HEK293 (cell line): ENCODE measurements around the gene ANAPC2.
A peak's percentile ranks its signal among the peaks of the same experiment; 100 is the strongest.

Experiments used
- CTCF ChIA-PET: fragments of 350-600 bp; formaldehyde crosslinking; extraction: SDS; loops from one replicate; lab custom pipeline; 2021; ENCODE audit warnings: antibody characterized with exemption; lab: Yijun Ruan, JAX
- POLR2A ChIA-PET: fragments of 300-600 bp; formaldehyde crosslinking; extraction: SDS; loops from one replicate; lab custom pipeline; 2020; ENCODE audit warnings: antibody characterized with exemption, inconsistent platforms; lab: Yijun Ruan, JAX
- H3K27ac ChIP-seq: fragments of 200-500 bp; sonication (Bioruptor generic); 2 replicates; pipeline ENCODE4 v1.5.1; 2014; ENCODE audit warnings: low read depth, low read length, control low read depth, inconsistent platforms; ENCODE audit errors: extremely low read depth
- H3K36me3 ChIP-seq, 2 experiments: fragments of 200-500 bp in 1 of 2; sonication (Bioruptor generic) in 1 of 2; 1 replicate in 1 of 2; 2 replicates in 1 of 2; pipeline ENCODE4 v1.5.1; 2014 to 2017; ENCODE audit warnings: inconsistent platforms in 2 of 2, low read length in 2 of 2; ENCODE audit not compliant: control insufficient read depth in 2 of 2, insufficient read depth in 1 of 2
- H3K4me1 ChIP-seq: fragments of 200-500 bp; sonication (Bioruptor generic); 2 replicates; pipeline ENCODE4 v1.5.1; 2014; ENCODE audit warnings: mild to moderate bottlenecking, low read length, inconsistent platforms; ENCODE audit not compliant: control insufficient read depth, insufficient read depth
- H3K4me3 ChIP-seq: 2 replicates; pipeline ENCODE4 v1.5.1; 2011; ENCODE audit warnings: low read depth, mild to moderate bottlenecking, control low read depth, low read length, moderate library complexity
- H3K9me3 ChIP-seq: fragments of 200-500 bp; sonication (Bioruptor generic); 2 replicates; pipeline ENCODE4 v1.5.1; 2014; ENCODE audit warnings: low read depth, low read length, inconsistent platforms; ENCODE audit not compliant: control insufficient read depth, insufficient read depth
- GLIS2 ChIP-seq: fragments of 450-650 bp; formaldehyde crosslinking; IDR thresholded peaks from 2 replicates; pipeline ENCODE4 v1.5.1; 2016; ENCODE audit warnings: missing biosample characterization, missing genetic modification characterization
- PRDM10 ChIP-seq: fragments of 450-650 bp; formaldehyde crosslinking; IDR thresholded peaks from 2 replicates; pipeline ENCODE4 v1.5.1; 2016; ENCODE audit warnings: missing biosample characterization, missing genetic modification characterization
- ZBTB11 ChIP-seq: fragments of 450-650 bp; formaldehyde crosslinking; conservative IDR thresholded peaks from 2 replicates; pipeline ENCODE4 v1.5.1; 2016; ENCODE audit warnings: low read depth, missing biosample characterization, missing genetic modification characterization
- ZBTB20 ChIP-seq: fragments of 450-650 bp; formaldehyde crosslinking; IDR thresholded peaks from 2 replicates; pipeline ENCODE4 v1.5.1; 2016; ENCODE audit warnings: missing biosample characterization, missing genetic modification characterization
- ZBTB44 ChIP-seq: fragments of 450-650 bp; IDR thresholded peaks from 2 replicates; pipeline ENCODE4 v1.5.1; 2018; ENCODE audit warnings: missing biosample characterization, mild to moderate bottlenecking, missing genetic modification characterization
- ZNF10 ChIP-seq: fragments of 450-650 bp; formaldehyde crosslinking; IDR thresholded peaks from 2 replicates; pipeline ENCODE4 v1.5.1; 2017; ENCODE audit warnings: missing biosample characterization, missing genetic modification characterization
- ZNF148 ChIP-seq: fragments of 450-650 bp; formaldehyde crosslinking; IDR thresholded peaks from 2 replicates; pipeline ENCODE4 v1.5.0; 2017; ENCODE audit warnings: missing biosample characterization, missing genetic modification characterization, borderline replicate concordance
- ZNF175 ChIP-seq: fragments of 450-650 bp; formaldehyde crosslinking; IDR thresholded peaks from 2 replicates; pipeline ENCODE4 v1.5.1; 2016; ENCODE audit warnings: missing biosample characterization, missing genetic modification characterization
- ZNF184 ChIP-seq: fragments of 450-650 bp; IDR thresholded peaks from 2 replicates; pipeline ENCODE4 v1.5.1; 2018; ENCODE audit warnings: missing biosample characterization, mild to moderate bottlenecking, missing genetic modification characterization
- ZNF221 ChIP-seq: fragments of 450-650 bp; formaldehyde crosslinking; IDR thresholded peaks from 2 replicates; pipeline ENCODE4 v1.5.1; 2017; ENCODE audit warnings: missing biosample characterization, missing genetic modification characterization, borderline replicate concordance
- ZNF239 ChIP-seq: fragments of 450-650 bp; formaldehyde crosslinking; IDR thresholded peaks from 2 replicates; pipeline ENCODE4 v1.5.1; 2016; ENCODE audit warnings: missing biosample characterization, missing genetic modification characterization
- ZNF248 ChIP-seq: fragments of 450-650 bp; formaldehyde crosslinking; IDR thresholded peaks from 2 replicates; pipeline ENCODE4 v1.5.1; 2017; ENCODE audit warnings: missing biosample characterization, missing genetic modification characterization
- ZNF311 ChIP-seq: fragments of 450-650 bp; formaldehyde crosslinking; IDR thresholded peaks from 2 replicates; pipeline ENCODE4 v1.5.1; 2017; ENCODE audit warnings: missing biosample characterization, missing genetic modification characterization, borderline replicate concordance
- ZNF391 ChIP-seq: fragments of 450-650 bp; formaldehyde crosslinking; IDR thresholded peaks from 2 replicates; pipeline ENCODE4 v1.5.1; 2016; ENCODE audit warnings: low read depth, missing biosample characterization, missing genetic modification characterization, borderline replicate concordance
- ZNF423 ChIP-seq: fragments of 450-650 bp; formaldehyde crosslinking; IDR thresholded peaks from 2 replicates; pipeline ENCODE4 v1.5.1; 2016; ENCODE audit warnings: missing biosample characterization, missing genetic modification characterization
- ZNF544 ChIP-seq: fragments of 450-650 bp; formaldehyde crosslinking; IDR thresholded peaks from 2 replicates; pipeline ENCODE4 v1.5.0; 2017; ENCODE audit warnings: missing biosample characterization, missing genetic modification characterization
- ZNF561 ChIP-seq: fragments of 450-650 bp; IDR thresholded peaks from 2 replicates; pipeline ENCODE4 v1.5.1; 2018; ENCODE audit warnings: missing biosample characterization, missing genetic modification characterization, borderline replicate concordance
- ZNF76 ChIP-seq: fragments of 450-650 bp; formaldehyde crosslinking; IDR thresholded peaks from 2 replicates; pipeline ENCODE4; 2016; ENCODE audit warnings: low read depth, missing biosample characterization, missing genetic modification characterization, borderline replicate concordance
- ZNF830 ChIP-seq: fragments of 450-650 bp; IDR thresholded peaks from 2 replicates; pipeline ENCODE4 v1.5.0; 2018; ENCODE audit warnings: missing biosample characterization, missing genetic modification characterization, low read depth, mild to moderate bottlenecking, moderate library complexity
- TF ChIP-seq, protein P1 (sequence below): fragments of 450-650 bp; formaldehyde crosslinking; IDR thresholded peaks from 2 replicates; pipeline ENCODE4 v1.5.1; 2016; ENCODE audit warnings: missing biosample characterization, missing genetic modification characterization

Gene ANAPC2

GRCh38 chr9:137180491-137180890 lies 7.9 kb downstream of the ANAPC2 start:
- ChIA-PET POLR2A (interaction anchor here (0.5 to 1.7 kb wide), 7 partner anchors 12 to 122 kb away, joined by 3 to 6 read pairs (median 3); partner anchors contain the start of genes NRARP and TUBB4B), CTCF (interaction anchor here (1.1 kb wide), 1 partner anchor 36 kb away, joined by 3 read pairs; no protein-coding TSS in a partner anchor)
- Histone ChIP-seq H3K9me3 (no peaks in the 10 kb centered on the region), H3K4me3 (no peak overlapping the region), H3K27ac (no peak overlapping the region), H3K36me3 (peaks cover 0 to 78% of the 10 kb centered on the region in 2 experiments; a peak in 2 of 3 replicates), H3K4me1 (no peaks in the 10 kb centered on the region)
- TF ChIP-seq ZBTB20 (no peak), ZBTB11 (tag by site-specific recombination) (no peak), ZNF561 (tag by site-specific recombination) (no peak), GLIS2 (tag by site-specific recombination) (peak; percentile 38; the same call in 1 of the 2 replicates), ZNF148 (tag by site-specific recombination) (no peak)

DNA sequence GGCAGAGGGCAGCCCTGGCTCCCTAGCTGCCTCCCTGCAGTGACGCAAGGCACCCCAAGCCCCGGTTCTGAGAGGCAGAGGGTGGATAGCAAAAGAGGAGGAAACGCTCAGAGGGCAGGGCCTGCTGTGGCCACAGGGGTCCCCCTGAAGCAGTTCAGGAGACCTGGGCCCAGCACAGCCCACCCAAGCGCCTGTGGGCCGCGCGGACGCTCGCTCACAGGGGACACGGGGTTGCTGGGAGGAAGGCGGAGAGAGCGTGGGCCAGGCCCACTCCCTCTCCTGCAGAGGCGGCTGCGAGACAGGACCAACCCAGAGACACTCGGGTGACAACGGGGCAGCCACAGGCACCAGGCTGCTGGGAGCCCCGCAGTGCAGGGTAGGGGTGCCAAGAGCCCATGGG lies 8.6 kb downstream of the ANAPC2 start:
- Histone ChIP-seq H3K4me1 (no peaks in the 10 kb centered on the region), H3K36me3 (peaks cover 0 to 70% of the 10 kb centered on the region in 2 experiments; a peak in 2 of 3 replicates)
- POLR2A ChIA-PET = interaction anchor here (0.7 to 2.0 kb wide), 5 partner anchors 10 to 61 kb away, joined by 3 to 6 read pairs (median 5); partner anchors contain the start of genes LRRC26 and TUBB4B
- TF ChIP-seq ZNF311 (no peak), ZNF544 (tag by site-specific recombination) (no peak), ZNF10 (no peak), ZNF239 (no peak), ZNF830 (no peak), PRDM10 (tag by site-specific recombination) (no peak), ZNF184 (tag by site-specific recombination) (no peak), ZNF248 (no peak), ZBTB44 (no peak), ZNF175 (no peak), ZNF391 (tag by site-specific recombination) (no peak), ZNF423 (tag by site-specific recombination) (no peak), ZNF221 (tag by site-specific recombination) (no peak), ZNF76 (tag by site-specific recombination) (no peak)
- TF ChIP-seq, protein P1, sequence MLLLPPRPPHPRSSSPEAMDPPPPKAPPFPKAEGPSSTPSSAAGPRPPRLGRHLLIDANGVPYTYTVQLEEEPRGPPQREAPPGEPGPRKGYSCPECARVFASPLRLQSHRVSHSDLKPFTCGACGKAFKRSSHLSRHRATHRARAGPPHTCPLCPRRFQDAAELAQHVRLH (tag by site-specific recombination) = no peak

More for the DNA sequence above, 8.6 kb downstream of the ANAPC2 start:
- H3K4me3 ChIP-seq = no peak overlapping the region
- CTCF ChIA-PET = no interaction called here
- no peak overlapping the region for H3K27ac ChIP-seq
- H3K9me3 ChIP-seq = no peaks in the 10 kb centered on the region
